PC-3 (cell line): ENCODE measurements around the gene NUTF2. TPM values are rescaled to one million over a fixed set of nuclear protein-coding genes. Genes with fewer than 3 reads are reported as not detected.

Experiments used
- ATAC-seq: fragments of 200-7000 bp; cut with Tn5 transposase; 2 replicates; pipeline ENCODE4 v1.9.1; 2020; ENCODE audit warnings: mild to moderate bottlenecking, moderate library complexity
- BruUV-seq: library from RNA; stranded (reverse); fragments of 400-500 nt; replicated peaks from 2 replicates; lab custom pipeline; 2021; lab: Mats Ljungman, UMichigan
- CTCF ChIA-PET: fragments of 300-600 bp; sonication (Branson Sonifier 250); formaldehyde crosslinking; loops from one replicate; lab custom pipeline; 2022; ENCODE audit warnings: antibody characterized with exemption; lab: Charles Lee
- POLR2A ChIA-PET: fragments of 300-600 bp; sonication (Branson Sonifier 250); formaldehyde crosslinking; loops from one replicate; lab custom pipeline; 2022; ENCODE audit warnings: antibody characterized with exemption; ENCODE audit not compliant: unreplicated experiment; lab: Charles Lee
- DNase-seq: peaks from one replicate; pipeline ENCODE4 v3.0.0-alpha.2; 2015
- H2AFZ ChIP-seq: fragments of 300-600 bp; sonication (generic); 2 replicates; pipeline ENCODE4 v1.6.0; 2016; ENCODE audit warnings: antibody characterized with exemption, low read length
- H3F3A ChIP-seq: fragments of 300-600 bp; sonication (generic); one replicate; pipeline ENCODE4 v1.6.0; 2017; ENCODE audit warnings: antibody characterized with exemption, low read length, control low read depth, mild to moderate bottlenecking; ENCODE audit not compliant: unreplicated experiment
- H3K27ac ChIP-seq: fragments of 300-600 bp; sonication (generic); 2 replicates; pipeline ENCODE4 v1.5.1; 2016; ENCODE audit warnings: mild to moderate bottlenecking, low read length
- H3K27me3 ChIP-seq: fragments of 300-600 bp; sonication (generic); 2 replicates; pipeline ENCODE4 v1.6.1; 2016; ENCODE audit warnings: low read length, mixed read lengths
- H3K36me3 ChIP-seq: fragments of 300-600 bp; sonication (generic); 2 replicates; pipeline ENCODE4 v1.6.1; 2016; ENCODE audit warnings: low read depth, mixed run types, low read length, mixed read lengths
- H3K4me1 ChIP-seq: fragments of 300-600 bp; sonication (generic); 2 replicates; pipeline ENCODE4 v1.5.1; 2016; ENCODE audit warnings: low read length; ENCODE audit not compliant: insufficient read depth
- H3K4me2 ChIP-seq: fragments of 300-600 bp; sonication (generic); 2 replicates; pipeline ENCODE4 v1.6.0; 2016; ENCODE audit warnings: low read length
- H3K4me3 ChIP-seq: fragments of 300-600 bp; sonication (generic); 2 replicates; pipeline ENCODE4 v1.5.1; 2016; ENCODE audit warnings: mild to moderate bottlenecking, low read length, mixed read lengths
- H3K79me2 ChIP-seq: fragments of 300-600 bp; sonication (generic); 2 replicates; pipeline ENCODE4 v1.6.1; 2017; ENCODE audit warnings: low read length, mixed read lengths
- H3K9ac ChIP-seq: fragments of 300-600 bp; sonication (generic); 2 replicates; pipeline ENCODE4 v1.6.0; 2016; ENCODE audit warnings: mild to moderate bottlenecking, low read length
- H3K9me2 ChIP-seq: fragments of 300-600 bp; sonication (generic); replicated peaks from 2 replicates; pipeline ENCODE4 v1.6.1; 2016; ENCODE audit warnings: mixed run types, low read length, mixed read lengths
- H3K9me3 ChIP-seq: fragments of 300-600 bp; sonication (generic); 2 replicates; pipeline ENCODE4 v1.6.1; 2016; ENCODE audit warnings: low read length, mixed read lengths
- H4K20me1 ChIP-seq: fragments of 300-600 bp; sonication (generic); 2 replicates; pipeline ENCODE4 v1.6.1; 2016; ENCODE audit warnings: low read length, mixed read lengths
- EZH2 ChIP-seq: fragments of 300-600 bp; sonication (generic); IDR thresholded peaks from one replicate; pipeline ENCODE4 v1.6.1; 2017; ENCODE audit warnings: antibody characterized with exemption, mild to moderate bottlenecking, low read length; ENCODE audit not compliant: unreplicated experiment
- EZH2phosphoT487 ChIP-seq: fragments of 300-600 bp; sonication (generic); IDR thresholded peaks from 2 replicates; pipeline ENCODE4 v1.6.1; 2018; ENCODE audit warnings: mild to moderate bottlenecking, antibody characterized with exemption, low read length, borderline replicate concordance
- intact Hi-C: fragments of 100-400 bp; cut with micrococcal nuclease; formaldehyde crosslinking; loops from 2 replicates; pipeline ENCODE4 v1.9.0; 2023
- total RNA-seq: library from RNA; depleted of rRNA; stranded (reverse); fragments of >200 nt; gene quantifications from 2 replicates; pipeline ENCODE4 v1.2.3, GENCODE V29; 2014
- TF ChIP-seq, protein P1 (sequence below): fragments of 300-600 bp; sonication (generic); conservative IDR thresholded peaks from 2 replicates; pipeline ENCODE4 v1.5.1; 2017; ENCODE audit warnings: antibody characterized with exemption, low read depth, mild to moderate bottlenecking, low read length

The NUTF2 gene
- total RNA-seq, 1 experiment from 2014 or later: 167 TPM

GRCh38 chr16:67801241-67801640, 45.5 kb upstream of the NUTF2 start:
- Histone ChIP-seq H3K79me2 (peaks cover 73% of the 10 kb centered on the region), H3K4me3 (no peak overlapping the region), H3K9me2 (no peaks in the 10 kb centered on the region), H3K9me3 (no peaks in the 10 kb centered on the region), H3K4me1 (peaks cover 10% of the 10 kb centered on the region), H3K4me2 (no peak overlapping the region), H3K9ac (no peak overlapping the region), H3K36me3 (no peaks in the 10 kb centered on the region), H3K27ac (no peak overlapping the region), H3F3A (no peaks in the 10 kb centered on the region), H4K20me1 (no peaks in the 10 kb centered on the region), H2AFZ (no peak overlapping the region), H3K27me3 (no peaks in the 10 kb centered on the region)
- ATAC-seq (no peak), DNase-seq (no peak)
- TF ChIP-seq, protein P1, sequence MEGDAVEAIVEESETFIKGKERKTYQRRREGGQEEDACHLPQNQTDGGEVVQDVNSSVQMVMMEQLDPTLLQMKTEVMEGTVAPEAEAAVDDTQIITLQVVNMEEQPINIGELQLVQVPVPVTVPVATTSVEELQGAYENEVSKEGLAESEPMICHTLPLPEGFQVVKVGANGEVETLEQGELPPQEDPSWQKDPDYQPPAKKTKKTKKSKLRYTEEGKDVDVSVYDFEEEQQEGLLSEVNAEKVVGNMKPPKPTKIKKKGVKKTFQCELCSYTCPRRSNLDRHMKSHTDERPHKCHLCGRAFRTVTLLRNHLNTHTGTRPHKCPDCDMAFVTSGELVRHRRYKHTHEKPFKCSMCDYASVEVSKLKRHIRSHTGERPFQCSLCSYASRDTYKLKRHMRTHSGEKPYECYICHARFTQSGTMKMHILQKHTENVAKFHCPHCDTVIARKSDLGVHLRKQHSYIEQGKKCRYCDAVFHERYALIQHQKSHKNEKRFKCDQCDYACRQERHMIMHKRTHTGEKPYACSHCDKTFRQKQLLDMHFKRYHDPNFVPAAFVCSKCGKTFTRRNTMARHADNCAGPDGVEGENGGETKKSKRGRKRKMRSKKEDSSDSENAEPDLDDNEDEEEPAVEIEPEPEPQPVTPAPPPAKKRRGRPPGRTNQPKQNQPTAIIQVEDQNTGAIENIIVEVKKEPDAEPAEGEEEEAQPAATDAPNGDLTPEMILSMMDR: no peak
- TF ChIP-seq EZH2phosphoT487 (no peak), EZH2 (no peak)
- CTCF ChIA-PET: no interaction called here
- POLR2A ChIA-PET: no interaction called here
- no TSS peak for BruUV-seq
- intact Hi-C loops: no loop called here

DNA sequence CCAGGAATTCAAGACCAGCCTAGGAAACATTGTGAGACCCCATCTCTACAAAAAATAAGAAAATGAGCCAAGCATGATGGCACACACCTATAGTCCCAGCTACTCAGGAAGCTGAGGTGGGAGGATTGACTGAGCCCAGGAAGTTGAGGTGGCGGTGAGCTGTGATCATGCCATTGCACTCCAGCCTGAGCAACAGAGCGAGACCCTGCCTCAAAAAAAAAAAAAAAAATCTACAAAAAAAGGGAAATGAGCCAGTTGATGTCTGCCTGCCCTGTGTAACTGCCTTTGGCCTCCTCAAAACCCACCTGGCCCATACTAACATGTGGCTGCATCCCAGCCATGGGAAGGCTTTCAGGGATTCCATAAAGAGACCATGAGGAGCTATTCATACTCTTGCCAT, 44.9 kb upstream of the NUTF2 start:
- no peak for ATAC-seq
- no TSS peak for BruUV-seq
- Histone ChIP-seq H3K9me2 (no peaks in the 10 kb centered on the region), H3K9ac (no peak overlapping the region), H3F3A (no peaks in the 10 kb centered on the region), H4K20me1 (no peaks in the 10 kb centered on the region), H3K4me3 (no peak overlapping the region), H3K27me3 (no peaks in the 10 kb centered on the region), H3K79me2 (peaks cover 70% of the 10 kb centered on the region), H2AFZ (no peak overlapping the region), H3K9me3 (no peaks in the 10 kb centered on the region), H3K4me1 (peaks cover 10% of the 10 kb centered on the region), H3K27ac (no peak overlapping the region), H3K4me2 (no peak overlapping the region), H3K36me3 (no peaks in the 10 kb centered on the region)
- no peak for DNase-seq
- intact Hi-C loops: no loop called here
- TF ChIP-seq EZH2: no peak
- TF ChIP-seq, protein P1: no peak
- TF ChIP-seq EZH2phosphoT487: no peak
- POLR2A ChIA-PET: no interaction called here
- CTCF ChIA-PET: no interaction called here

- no peaks in the 10 kb centered on the region for H4K20me1 ChIP-seq
- ATAC-seq: no peak
- H3K27ac ChIP-seq: no peak overlapping the region
- CTCF ChIA-PET: no interaction called here
- no TSS peak for BruUV-seq
- no peaks in the 10 kb centered on the region for H3K27me3 ChIP-seq
- H3K4me2 ChIP-seq: no peak overlapping the region
- H3K9me3 ChIP-seq: no peaks in the 10 kb centered on the region
- no peaks in the 10 kb centered on the region for H3F3A ChIP-seq
- POLR2A ChIA-PET: no interaction called here
- intact Hi-C loops: no loop called here
- no peak for TF ChIP-seq EZH2
- TF ChIP-seq, protein P1: no peak
- TF ChIP-seq EZH2phosphoT487: no peak
- no peaks in the 10 kb centered on the region for H3K9me2 ChIP-seq
- H3K9ac ChIP-seq: no peak overlapping the region
- DNase-seq: no peak
- no peak overlapping the region for H3K4me3 ChIP-seq
- H3K4me1 ChIP-seq: peaks cover 10% of the 10 kb centered on the region
- no peak overlapping the region for H2AFZ ChIP-seq
- peaks cover 60% of the 10 kb centered on the region for H3K79me2 ChIP-seq
- H3K36me3 ChIP-seq: no peaks in the 10 kb centered on the region
Measured at GRCh38 chr16:67803894-67804293, 42.8 kb upstream of the NUTF2 start.
